IMR-90 (cell line): ENCODE results near the gene NEU1. TPM values are rescaled to one million over a fixed set of nuclear protein-coding genes. Genes with fewer than 3 reads are reported as not detected.

Experiments
- ATAC-seq: fragments of 200-7000 bp; cut with Tn5 transposase; 2 replicates; pipeline ENCODE4 v1.9.1; 2020; ENCODE audit warnings: low read depth, mild to moderate bottlenecking, moderate library complexity
- BruUV-seq: library from RNA; stranded (reverse); fragments of 400-500 nt; replicated peaks from 2 replicates; lab custom pipeline; 2021; lab: Mats Ljungman, UMichigan
- CTCF ChIA-PET: fragments of 300-600 bp; formaldehyde crosslinking; extraction: SDS; loops from one replicate; lab custom pipeline; 2021; ENCODE audit warnings: antibody characterized with exemption; lab: Yijun Ruan, JAX
- POLR2A ChIA-PET: fragments of 300-600 bp; sonication (Branson Sonifier 250); formaldehyde crosslinking; loops from one replicate; lab custom pipeline; 2022; ENCODE audit warnings: antibody characterized with exemption; ENCODE audit not compliant: unreplicated experiment; lab: Charles Lee
- DNase-seq: peaks from one replicate; pipeline ENCODE4 v3.0.0; 2013
- H2AFZ ChIP-seq: replicated peaks from 2 replicates; pipeline ENCODE3; 2013; ENCODE audit warnings: low read length, mild to moderate bottlenecking; ENCODE audit not compliant: poor library complexity
- H2AK5ac ChIP-seq: 2 replicates; pipeline ENCODE4 v1.6.1; 2013; ENCODE audit warnings: low read depth, low read length, inconsistent platforms
- H2AK9ac ChIP-seq: replicated peaks from 2 replicates; pipeline ENCODE3; 2013; ENCODE audit warnings: mild to moderate bottlenecking, low read depth, low read length, moderate library complexity; ENCODE audit not compliant: poor library complexity
- H2BK120ac ChIP-seq: 2 replicates; pipeline ENCODE4 v1.6.1; 2013; ENCODE audit warnings: low read depth, low read length, inconsistent platforms
- H2BK15ac ChIP-seq: 3 replicates; pipeline ENCODE4 v1.6.1; 2013; ENCODE audit warnings: low read depth, low read length, inconsistent platforms
- H2BK20ac ChIP-seq: 2 replicates; pipeline ENCODE4 v1.6.1; 2013; ENCODE audit warnings: low read depth, mild to moderate bottlenecking, inconsistent platforms, low read length, moderate library complexity
- H2BK5ac ChIP-seq: 2 replicates; pipeline ENCODE4 v1.6.1; 2013; ENCODE audit warnings: mild to moderate bottlenecking, low read depth, low read length, inconsistent platforms; ENCODE audit not compliant: poor library complexity, severe bottlenecking
- H3K14ac ChIP-seq: replicated peaks from 2 replicates; pipeline ENCODE4 v1.6.1; 2013; ENCODE audit warnings: low read depth, low read length, inconsistent platforms
- H3K18ac ChIP-seq: 2 replicates; pipeline ENCODE4 v1.6.1; 2013; ENCODE audit warnings: low read depth, low read length, control low read depth
- H3K23ac ChIP-seq: 2 replicates; pipeline ENCODE4 v1.6.1; 2013; ENCODE audit warnings: low read depth, low read length, inconsistent platforms
- H3K27ac ChIP-seq: 2 replicates; pipeline ENCODE4 v1.5.1; 2013; ENCODE audit warnings: mild to moderate bottlenecking, control low read depth, low read length; ENCODE audit not compliant: insufficient read depth
- H3K27me3 ChIP-seq: 2 replicates; pipeline ENCODE4 v1.6.1; 2013; ENCODE audit warnings: low read length; ENCODE audit not compliant: control insufficient read depth, insufficient read depth
- H3K36me3 ChIP-seq: 2 replicates; pipeline ENCODE4 v1.6.1; 2013; ENCODE audit warnings: low read length, mixed read lengths; ENCODE audit not compliant: control insufficient read depth, insufficient read depth
- H3K4ac ChIP-seq: 2 replicates; pipeline ENCODE4 v1.6.1; 2013; ENCODE audit warnings: low read depth, low read length, inconsistent platforms
- H3K4me1 ChIP-seq: 2 replicates; pipeline ENCODE4 v1.6.1; 2013; ENCODE audit warnings: low read length, mixed read lengths; ENCODE audit not compliant: control insufficient read depth, insufficient read depth
- H3K4me2 ChIP-seq: 2 replicates; pipeline ENCODE4 v1.6.1; 2013; ENCODE audit warnings: low read depth, mild to moderate bottlenecking, control low read depth, low read length, moderate library complexity
- H3K4me3 ChIP-seq: 2 replicates; pipeline ENCODE4 v1.5.1; 2013; ENCODE audit warnings: low read depth, mild to moderate bottlenecking, control low read depth, low read length, moderate library complexity; ENCODE audit not compliant: insufficient read depth
- H3K56ac ChIP-seq: 2 replicates; pipeline ENCODE4 v1.6.1; 2013; ENCODE audit warnings: low read length, inconsistent platforms; ENCODE audit not compliant: insufficient read depth; ENCODE audit errors: extremely low read depth
- H3K79me1 ChIP-seq, 2 experiments: 2 replicates each; pipeline ENCODE4 v1.6.1; 2013; ENCODE audit warnings: low read length in 2 of 2, inconsistent platforms in 1 of 2, low read depth in 1 of 2
- H3K9ac ChIP-seq: 2 replicates; pipeline ENCODE4 v1.6.1; 2013; ENCODE audit warnings: low read depth, low read length, control low read depth
- H3K9me1 ChIP-seq: 2 replicates; pipeline ENCODE4 v1.6.1; 2013; ENCODE audit warnings: low read length, inconsistent platforms; ENCODE audit not compliant: insufficient read depth
- H3K9me3 ChIP-seq: 2 replicates; pipeline ENCODE4 v1.6.1; 2013; ENCODE audit warnings: low read length; ENCODE audit not compliant: control insufficient read depth, insufficient read depth
- H4K20me1 ChIP-seq: 2 replicates; pipeline ENCODE4 v1.6.1; 2013; ENCODE audit warnings: low read length, inconsistent platforms; ENCODE audit not compliant: insufficient read depth
- H4K5ac ChIP-seq: 2 replicates; pipeline ENCODE4 v1.6.1; 2013; ENCODE audit warnings: mild to moderate bottlenecking, low read depth, low read length, control low read depth
- H4K8ac ChIP-seq, 2 experiments: 2 replicates each; pipeline ENCODE4 v1.6.1; 2013; ENCODE audit warnings: low read depth in 2 of 2, low read length in 2 of 2, control low read depth in 1 of 2, inconsistent platforms in 1 of 2
- H4K91ac ChIP-seq: 2 replicates; pipeline ENCODE4 v1.6.1; 2013; ENCODE audit warnings: low read depth, low read length, inconsistent platforms; ENCODE audit not compliant: insufficient read depth
- CEBPB ChIP-seq: IDR thresholded peaks from 2 replicates; pipeline ENCODE4 v1.6.1; 2012; ENCODE audit warnings: low read depth, low read length, improper control_type of control experiment
- ELK1 ChIP-seq: fragments of 150-350 bp; IDR thresholded peaks from 2 replicates; pipeline ENCODE4 v1.6.1; 2016; ENCODE audit warnings: low read depth, mild to moderate bottlenecking, low read length, moderate library complexity, borderline replicate concordance
- MAZ ChIP-seq: IDR thresholded peaks from 2 replicates; pipeline ENCODE4 v1.6.1; 2012; ENCODE audit warnings: low read depth, mild to moderate bottlenecking, low read length, improper control_type of control experiment, moderate library complexity, borderline replicate concordance
- MXI1 ChIP-seq: IDR thresholded peaks from 2 replicates; pipeline ENCODE4 v1.6.1; 2012; ENCODE audit warnings: low read depth, mild to moderate bottlenecking, low read length, moderate library complexity, borderline replicate concordance
- POLR2A ChIP-seq: IDR thresholded peaks from 2 replicates; pipeline ENCODE4 v1.6.1; 2012; ENCODE audit warnings: mild to moderate bottlenecking, low read depth, low read length
- RAD21 ChIP-seq: IDR thresholded peaks from 2 replicates; pipeline ENCODE4 v1.6.1; 2012; ENCODE audit warnings: low read length, improper control_type of control experiment
- RFX5 ChIP-seq: IDR thresholded peaks from 2 replicates; pipeline ENCODE4 v1.8.0; 2012; ENCODE audit warnings: low read depth, mild to moderate bottlenecking, low read length, moderate library complexity
- SMC3 ChIP-seq: fragments of 150-350 bp; IDR thresholded peaks from 2 replicates; pipeline ENCODE4 v1.6.1; 2016; ENCODE audit warnings: low read depth, mild to moderate bottlenecking, antibody characterized with exemption, low read length, moderate library complexity
- WGBS, 2 experiments: methylation state at CpG; one replicate each; pipeline versions ENCODE4 v1.1.5 to v1.1.7; 2013; ENCODE audit warnings: missing lambda C conversion rate in 2 of 2; ENCODE audit not compliant: insufficient read length in 1 of 2; ENCODE audit errors: extremely low coverage in 2 of 2; 5-methylcytosine and 5-hydroxymethylcytosine counted together
- dilution Hi-C: fragments of 300-500 bp; cut with HindIII; formaldehyde crosslinking; loops from one replicate; pipeline ENCODE4 v1.14.3; 2018; ENCODE audit warnings: low sequenced_read_pairs; ENCODE audit not compliant: unreplicated experiment
- in situ Hi-C: fragments of 300-500 bp; cut with MboI; formaldehyde crosslinking; loops from 3 replicates; pipeline ENCODE4 v1.14.3; 2019; ENCODE audit warnings: low sequenced_read_pairs, inconsistent platforms, mixed read lengths
- intact Hi-C: fragments of 100-400 bp; cut with micrococcal nuclease; formaldehyde crosslinking; loops from 2 replicates; pipeline ENCODE4 v1.10.0; 2022
- polyA plus RNA-seq, 3 experiments: library from polyadenylated mRNA; depleted of rRNA; stranded (reverse); fragments of >200 nt; gene quantifications; 2 replicates each; pipeline ENCODE4 v1.2.3, GENCODE V29; 2012; ENCODE audit warnings: low replicate concordance in 1 of 3
- total RNA-seq: library from RNA; depleted of rRNA; stranded (reverse); fragments of >200 nt; gene quantifications from 2 replicates; pipeline ENCODE4 v1.2.3, GENCODE V29; 2012

NEU1 gene
- total and polyA plus RNA-seq, 2 of the 4 experiments (the other 2 are of a cell fraction) = 28.5 to 36.2 TPM

- no peak overlapping the region for H3K18ac ChIP-seq
- TF ChIP-seq POLR2A = no peak
- TF ChIP-seq CEBPB = no peak
- TF ChIP-seq RAD21 = no peak
- TF ChIP-seq SMC3 = no peak
- TF ChIP-seq MAZ = no peak
- no peak for TF ChIP-seq MXI1
- TF ChIP-seq ELK1 = no peak
- no peak for TF ChIP-seq RFX5
These were observed 26.8 kb upstream of the NEU1 start for GRCh38 chr6:31889331-31889972.

More at GRCh38 chr6:31889331-31889972, 26.8 kb upstream of the NEU1 start:
- H3K9me3 ChIP-seq = no peaks in the 10 kb centered on the region
- no peak overlapping the region for H3K14ac ChIP-seq
- H3K27ac ChIP-seq = no peak overlapping the region
- BruUV-seq = no TSS peak
- H3K36me3 ChIP-seq = peaks cover 62% of the 10 kb centered on the region
- H2AFZ ChIP-seq = no peak overlapping the region
- H2BK15ac ChIP-seq = no peak overlapping the region
- no peak overlapping the region for H3K9ac ChIP-seq
- H4K8ac ChIP-seq = no peak overlapping the region
- no peak overlapping the region for H4K5ac ChIP-seq
- in situ Hi-C loops = no loop called here
- H3K23ac ChIP-seq = no peak overlapping the region
- WGBS, 2 experiments = 100% methylated on average over 1 of the region's 3 CpGs; no CpG with 5 or more reads in 1 of the 2 experiments
- intact Hi-C loops = no loop called here
- DNase-seq = no peak
- H3K4me3 ChIP-seq = no peak overlapping the region
- no peak overlapping the region for H3K56ac ChIP-seq
- H2BK20ac ChIP-seq = no peak overlapping the region
- ATAC-seq = no peak
- CTCF ChIA-PET = interaction anchor here (0.8 to 2.4 kb wide), 3 partner anchors 8 to 26 kb away, joined by 3 to 7 read pairs (median 4); partner anchors contain the start of gene EHMT2
- no peaks in the 10 kb centered on the region; the same call in 1 of the 2 replicates for H4K20me1 ChIP-seq
- no peak overlapping the region for H2AK9ac ChIP-seq
- no peak overlapping the region for H2BK5ac ChIP-seq
- no peak overlapping the region for H3K4me2 ChIP-seq
- H4K91ac ChIP-seq = no peak overlapping the region
- H3K79me1 ChIP-seq = peaks cover 5% of the 10 kb centered on the region in 2 experiments; a peak in 2 of 4 replicates
- no peaks in the 10 kb centered on the region for H3K9me1 ChIP-seq
- no peaks in the 10 kb centered on the region for H3K27me3 ChIP-seq
- POLR2A ChIA-PET = no interaction called here
- no peak overlapping the region for H2BK120ac ChIP-seq
- no peak overlapping the region for H3K4ac ChIP-seq
- H3K4me1 ChIP-seq = no peaks in the 10 kb centered on the region
- dilution Hi-C loops = no loop called here
- H2AK5ac ChIP-seq = no peak overlapping the region
